Inferior parietal cortex (tissue), 1 donor: ENCODE data around the gene KIRREL3.

Experiments
- DNase-seq: peaks from one replicate; pipeline ENCODE4 v3.0.0-alpha.2; 2016; ENCODE audit errors: extremely low spot score

KIRREL3 gene

DNA sequence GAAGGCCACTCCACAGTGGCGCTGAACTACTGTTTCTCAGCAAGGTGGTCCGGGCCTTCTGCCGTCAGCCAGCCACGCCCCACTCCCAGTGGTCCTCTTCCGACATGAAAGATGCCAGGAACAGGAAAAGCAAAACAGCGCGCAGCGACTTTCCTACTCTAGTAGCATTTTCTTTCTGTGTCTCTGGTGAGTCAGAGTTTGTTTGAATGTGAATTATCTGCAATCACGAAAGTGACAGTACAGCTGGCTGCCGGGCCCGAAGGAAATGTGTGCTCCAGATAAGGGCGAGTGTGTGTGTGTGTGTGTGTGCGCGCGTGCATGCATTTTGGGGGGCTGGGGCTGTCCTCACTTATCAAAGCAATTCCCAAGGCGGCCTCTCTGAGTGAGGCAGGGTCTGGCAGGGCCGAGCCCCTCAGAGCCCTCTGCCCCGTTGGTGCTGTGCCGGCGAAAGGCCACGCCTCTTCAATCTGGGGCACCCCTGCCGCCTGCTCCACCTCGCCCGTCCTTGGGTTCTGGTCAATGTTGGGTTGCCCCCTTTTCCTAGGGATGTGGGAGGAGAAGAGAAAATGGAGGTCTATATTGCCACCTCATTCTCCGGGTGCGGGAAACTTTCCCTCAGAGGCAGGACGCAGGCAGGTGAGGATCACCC, 288.5 kb downstream of the KIRREL3 start:
- DNase-seq, result no peak

DNA sequence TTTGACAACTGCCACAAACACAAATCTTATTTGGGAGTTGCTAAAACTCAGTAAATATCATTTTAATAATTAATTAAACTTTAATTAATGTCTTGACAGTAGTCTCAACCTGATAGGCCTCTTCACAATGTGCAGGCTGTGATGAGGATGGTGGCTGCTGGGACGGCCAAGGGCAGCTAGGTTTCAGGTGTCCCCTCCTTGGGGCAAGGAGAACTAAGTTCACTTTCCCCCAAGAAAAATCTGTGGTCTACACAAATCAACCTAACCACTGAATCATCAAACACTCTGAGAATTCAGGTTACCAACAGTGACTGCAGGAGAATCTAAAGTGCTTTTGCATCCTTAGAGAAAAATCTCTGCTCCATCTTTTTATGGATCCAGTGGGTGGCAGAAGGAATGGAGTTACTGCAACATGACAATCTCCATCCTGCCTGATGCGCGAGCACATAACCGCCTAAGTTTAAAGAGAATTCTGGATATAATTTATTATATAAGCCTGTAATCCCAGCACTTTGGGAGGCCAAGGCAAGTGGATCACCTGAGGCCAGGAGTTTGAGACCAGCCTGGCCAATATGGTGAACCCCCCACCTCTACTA, 289.7 kb downstream of the KIRREL3 start:
- DNase-seq, result no peak

DNA sequence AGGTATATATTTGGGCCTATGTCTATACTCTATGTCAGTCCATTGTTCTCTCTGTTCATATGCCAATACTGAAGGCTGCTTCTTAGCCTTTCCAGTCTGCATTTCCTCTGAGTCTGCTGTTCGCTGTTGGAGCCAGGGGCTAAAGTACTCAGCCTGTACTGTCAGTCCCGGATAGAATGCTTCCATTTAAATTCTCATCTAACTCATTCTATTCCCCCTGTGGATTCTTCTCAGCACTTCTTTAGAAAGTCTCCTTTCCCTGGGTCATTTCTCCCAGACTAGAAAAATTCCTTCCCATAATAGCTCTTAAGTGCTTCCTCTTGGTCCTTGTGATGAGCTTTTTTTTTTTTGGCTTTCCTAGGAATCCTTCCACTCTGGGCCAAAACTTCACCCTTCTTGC, 293.1 kb downstream of the KIRREL3 start:
- DNase-seq, result no peak

DNA sequence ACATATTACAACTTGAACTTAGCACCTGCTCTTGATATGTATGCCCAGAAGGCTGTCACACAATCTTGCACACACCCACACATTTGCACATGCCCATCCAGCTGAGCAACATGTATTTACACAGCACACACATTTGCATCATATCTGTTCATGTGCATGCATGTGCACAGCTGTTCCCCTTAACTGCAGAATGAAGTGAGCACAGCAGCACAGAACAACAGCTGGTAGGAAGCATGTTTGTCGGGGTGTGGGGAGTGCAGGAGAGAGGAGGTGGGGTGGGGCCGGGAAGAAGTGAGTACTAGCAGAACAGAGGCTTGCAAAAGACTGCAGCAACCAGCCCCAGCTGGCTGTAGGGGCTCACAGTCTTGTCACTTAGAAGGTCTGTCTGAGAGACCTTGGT, 296.5 kb downstream of the KIRREL3 start:
- DNase-seq, result no peak

DNA sequence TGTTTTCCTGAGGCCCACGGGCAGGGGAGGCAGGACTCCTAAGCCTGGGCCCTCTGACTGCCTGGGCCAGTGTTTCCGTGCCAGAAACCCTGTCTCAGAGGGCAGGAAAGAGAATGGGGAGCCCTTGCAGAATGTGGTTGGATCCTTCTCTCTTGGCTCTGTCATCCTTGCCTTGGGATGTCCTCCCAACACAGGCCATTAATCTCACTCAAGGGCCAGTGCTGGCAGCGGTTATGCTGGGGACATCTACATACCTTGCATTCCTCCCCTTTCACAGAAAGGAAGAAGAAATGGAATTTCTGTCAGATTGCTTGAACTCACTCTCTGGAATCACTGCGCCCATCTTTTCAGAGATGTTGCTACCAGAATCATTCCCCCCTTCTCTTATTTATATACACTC, 296.9 kb downstream of the KIRREL3 start:
- no peak for DNase-seq

DNA sequence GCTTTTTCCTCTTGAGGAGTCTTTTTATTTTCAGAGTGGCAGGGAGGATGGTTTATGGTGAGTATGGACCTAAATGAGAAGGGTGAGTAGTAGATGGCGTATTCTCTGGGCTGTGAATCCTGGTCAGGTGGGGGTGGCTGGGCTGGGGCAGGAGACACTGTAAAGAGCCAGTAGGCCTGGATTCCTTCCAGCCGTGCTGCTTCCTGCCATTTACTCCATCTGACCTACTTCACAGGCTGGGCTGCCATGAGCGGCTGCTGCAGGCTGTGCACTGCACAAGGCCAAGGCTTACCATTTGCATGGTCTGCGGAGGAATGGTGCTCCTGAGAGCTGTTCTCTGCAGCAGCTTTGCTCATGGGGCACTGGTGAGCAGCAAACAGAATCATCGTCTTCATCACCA, 297.6 kb downstream of the KIRREL3 start:
- no peak for DNase-seq

DNA sequence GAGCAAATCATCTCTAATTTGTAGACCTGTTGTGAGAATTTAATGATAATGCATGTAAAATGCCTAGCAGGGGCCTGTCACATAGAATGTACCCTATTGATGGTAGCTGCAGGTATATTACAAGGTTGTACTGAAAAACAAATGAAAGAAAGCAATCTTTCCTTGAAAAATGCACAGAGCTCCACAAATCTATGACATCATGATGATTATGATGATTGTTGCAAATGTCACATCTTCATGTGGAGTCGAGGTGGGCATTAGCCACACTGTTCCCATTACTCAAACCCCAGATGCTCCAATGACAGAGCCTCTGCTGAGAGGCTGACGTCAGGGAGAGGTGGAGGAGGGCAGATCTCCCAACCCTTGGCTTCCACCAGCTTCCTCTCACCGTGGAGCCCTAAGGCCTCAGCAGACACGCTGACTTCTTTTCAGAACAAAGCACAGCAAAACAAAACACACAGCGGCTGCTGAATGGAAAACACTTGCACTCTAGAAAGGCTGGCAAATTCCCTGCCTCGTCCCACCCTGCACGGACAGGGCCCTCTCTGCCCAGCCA, 298.3 kb downstream of the KIRREL3 start:
- DNase-seq, result no peak

DNA sequence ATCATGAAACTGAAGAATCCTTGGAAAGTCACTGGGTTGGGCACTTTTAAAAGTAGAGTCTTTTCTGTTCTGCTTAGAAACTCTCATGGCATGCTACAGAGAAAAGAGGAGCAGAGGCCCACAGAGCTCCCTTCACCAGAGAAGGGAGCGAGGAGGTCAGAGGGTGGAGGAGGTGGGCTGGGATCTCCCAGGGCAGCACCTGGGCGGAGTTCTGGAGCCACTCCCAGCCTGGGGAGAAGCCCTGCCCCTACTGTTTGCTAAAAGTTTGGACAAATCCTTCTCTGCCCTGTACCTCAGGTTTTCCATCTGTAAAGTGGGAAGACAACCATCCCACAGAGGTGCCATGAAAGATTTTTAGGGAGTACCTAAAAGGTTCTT, 299.1 kb downstream of the KIRREL3 start:
- no peak for DNase-seq

DNA sequence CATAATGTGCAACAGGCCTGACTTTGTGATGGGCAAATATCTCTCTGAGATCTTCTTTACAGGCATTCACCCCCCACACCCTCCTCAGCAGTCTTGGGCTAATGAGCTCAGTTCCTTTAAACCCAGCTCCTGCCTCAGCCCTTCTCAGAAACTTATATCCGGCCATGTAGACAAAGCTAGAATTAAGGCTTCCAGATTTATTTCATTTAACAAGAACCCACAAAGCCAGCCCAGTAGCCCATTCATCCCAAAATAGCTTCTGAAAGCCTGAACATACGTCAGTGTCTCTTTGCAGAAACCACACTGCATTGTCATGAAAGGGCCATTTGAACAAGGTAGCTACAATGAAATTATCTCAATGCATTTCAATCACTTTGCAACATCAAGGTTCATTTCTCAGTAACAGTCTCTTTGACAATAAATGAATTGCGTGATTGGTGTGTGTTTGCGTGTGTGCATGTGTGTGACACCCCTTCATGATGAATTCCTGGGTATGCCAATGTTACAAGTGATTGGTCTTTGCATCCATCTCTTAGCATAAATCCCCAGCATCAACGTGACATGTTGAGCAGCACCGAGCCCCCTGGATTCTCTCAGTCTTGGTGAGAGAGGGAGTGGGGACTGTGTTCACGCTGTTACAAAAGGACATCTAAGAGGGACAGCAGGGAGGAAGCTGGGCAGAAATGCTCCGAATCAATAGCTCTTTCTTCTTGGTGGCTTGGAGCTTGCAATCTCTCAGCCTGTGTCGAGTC, 299.6 kb downstream of the KIRREL3 start:
- no peak for DNase-seq

DNA sequence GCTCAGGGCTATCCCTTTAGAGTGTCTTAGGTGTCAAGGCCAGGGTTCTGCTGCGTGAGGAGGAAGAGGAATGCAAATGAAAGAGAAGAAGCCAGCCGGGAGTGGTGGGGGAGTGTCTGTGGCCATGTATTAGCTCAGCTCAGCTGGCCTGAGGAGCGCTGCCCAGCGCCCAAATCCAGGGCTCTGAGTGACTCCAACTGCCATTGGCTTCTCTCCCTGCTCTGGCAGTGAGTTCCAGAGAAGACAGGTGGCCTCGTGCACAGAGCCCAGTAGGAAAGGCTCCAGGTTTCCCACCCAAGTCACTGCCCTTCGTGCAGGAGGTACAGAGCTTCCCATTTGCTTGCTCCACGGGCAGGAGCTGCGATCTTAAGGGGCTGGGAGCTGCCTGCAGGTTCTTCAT, 302.0 kb downstream of the KIRREL3 start:
- DNase-seq, result no peak

DNA sequence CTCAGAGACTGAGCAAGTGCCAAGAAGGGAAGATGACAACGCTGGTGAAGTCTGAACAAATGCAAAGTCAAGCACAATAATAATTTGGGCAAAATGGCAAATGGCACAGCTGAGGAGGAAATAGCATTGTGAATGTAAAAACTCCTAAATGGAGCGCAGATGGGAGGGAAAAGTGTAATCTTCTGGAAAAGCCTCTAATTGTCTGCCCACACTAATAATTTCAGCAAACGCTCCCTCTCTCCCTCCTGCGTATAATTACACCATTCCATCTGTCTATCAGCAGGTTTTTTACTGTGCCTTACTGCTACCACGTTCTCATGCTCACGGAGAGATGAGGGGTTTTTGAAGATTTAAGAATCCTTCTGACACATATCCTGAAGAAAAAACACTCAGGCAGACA, 302.6 kb downstream of the KIRREL3 start:
- no peak for DNase-seq

DNA sequence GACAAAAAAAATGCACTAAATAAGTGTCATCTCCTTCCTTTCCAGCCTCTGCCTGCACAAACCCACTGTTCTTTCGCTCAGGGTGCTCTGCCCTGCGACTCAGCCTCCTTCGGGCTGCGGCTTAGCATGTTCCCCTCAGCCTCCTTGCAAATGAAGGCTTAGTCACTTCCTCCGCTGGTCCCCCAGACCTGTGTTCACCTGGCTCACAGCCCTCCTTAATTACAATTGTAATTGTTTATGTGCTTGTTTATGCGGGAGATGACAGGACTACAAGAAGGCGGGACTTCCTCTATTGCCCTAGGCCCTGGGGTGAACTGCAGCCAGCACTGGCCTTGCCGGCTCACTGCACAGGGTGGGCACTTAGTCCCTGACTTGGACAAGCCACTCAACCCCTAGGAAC, 303.6 kb downstream of the KIRREL3 start:
- DNase-seq, result no peak

DNA sequence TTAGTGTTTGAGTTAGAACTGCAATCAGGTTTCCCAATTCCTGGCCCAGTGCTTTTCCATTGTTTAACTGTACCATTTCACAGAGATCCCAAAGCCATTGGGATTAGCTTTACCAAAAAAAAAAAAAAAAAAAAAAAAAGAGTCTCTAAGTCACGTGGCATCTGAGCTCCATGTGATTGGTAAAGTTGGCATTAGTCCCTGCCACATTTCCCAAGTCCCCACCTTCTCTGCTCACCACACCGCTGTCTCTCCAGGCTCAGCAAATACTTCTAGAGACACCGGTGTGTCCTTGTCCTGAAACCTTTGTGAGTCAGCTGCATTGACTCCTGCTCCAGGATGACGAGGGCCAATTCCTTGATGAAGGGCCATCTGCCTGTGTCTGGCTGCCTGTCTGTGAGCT, 305.3 kb downstream of the KIRREL3 start:
- no peak for DNase-seq

DNA sequence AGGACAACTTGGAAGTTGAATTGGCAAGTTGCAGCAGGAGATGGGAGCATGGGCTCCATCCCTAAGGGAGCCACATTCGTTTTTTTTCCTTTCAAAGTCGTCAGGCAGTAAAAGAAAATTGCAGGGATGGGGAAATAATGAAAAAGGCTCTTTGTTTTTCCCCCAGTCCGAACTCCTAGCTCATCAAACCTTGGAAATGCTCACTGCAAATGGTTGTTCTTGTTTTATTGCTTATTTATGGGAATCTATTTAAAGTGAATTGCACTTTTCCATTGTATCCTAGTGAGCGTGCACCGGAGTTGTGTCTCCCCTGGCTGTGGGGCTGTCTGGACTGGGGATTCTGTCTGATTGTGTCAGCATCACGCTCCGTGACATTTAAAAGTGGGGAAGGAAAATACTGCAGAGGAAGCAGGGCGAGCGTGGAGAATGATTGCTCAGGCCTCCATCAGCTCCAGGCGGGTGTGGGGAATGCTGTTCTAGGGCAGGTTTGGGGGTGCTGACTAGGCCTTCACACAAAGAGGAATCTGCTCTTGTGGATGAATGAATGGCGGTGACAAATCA, 306.4 kb downstream of the KIRREL3 start:
- DNase-seq, result no peak

DNA sequence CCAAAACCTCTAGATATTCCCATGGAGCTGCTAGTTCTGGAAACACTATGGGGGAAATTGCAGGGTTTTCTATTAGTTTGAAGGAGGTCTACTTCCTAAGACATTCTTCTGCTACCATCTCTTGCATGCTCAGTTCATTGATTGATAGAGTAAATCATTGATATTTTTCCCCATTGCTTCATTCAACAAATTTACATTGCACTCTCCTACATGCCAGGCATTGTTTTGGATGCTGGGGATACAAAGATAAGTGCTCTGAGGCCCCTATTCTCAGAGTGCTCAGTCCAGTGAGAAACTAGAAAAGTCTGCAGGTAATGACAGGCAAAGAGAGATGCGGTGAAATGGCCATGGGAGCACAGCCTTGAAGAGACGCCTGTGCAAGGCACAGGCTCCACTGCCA, 313.1 kb downstream of the KIRREL3 start:
- no peak for DNase-seq

DNA sequence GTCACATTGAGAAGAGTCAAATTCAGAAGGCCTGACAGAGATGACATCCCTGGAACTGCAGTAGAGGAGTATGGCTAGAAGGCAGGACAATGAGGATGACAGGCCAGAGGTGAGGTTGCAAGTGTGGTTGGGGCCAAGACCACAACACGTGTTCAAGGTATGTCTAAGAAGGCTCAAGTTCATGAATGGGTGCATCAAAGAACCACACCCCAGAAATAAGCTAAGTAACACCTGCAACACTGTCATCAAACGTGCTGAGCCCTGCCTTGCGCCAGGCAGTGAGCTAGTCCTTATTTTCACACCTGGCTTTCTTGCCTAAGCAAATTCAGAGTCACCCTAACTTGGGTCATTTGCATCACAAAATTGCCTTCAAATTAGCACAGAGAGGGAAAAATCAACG, 313.6 kb downstream of the KIRREL3 start:
- DNase-seq, result no peak

DNA sequence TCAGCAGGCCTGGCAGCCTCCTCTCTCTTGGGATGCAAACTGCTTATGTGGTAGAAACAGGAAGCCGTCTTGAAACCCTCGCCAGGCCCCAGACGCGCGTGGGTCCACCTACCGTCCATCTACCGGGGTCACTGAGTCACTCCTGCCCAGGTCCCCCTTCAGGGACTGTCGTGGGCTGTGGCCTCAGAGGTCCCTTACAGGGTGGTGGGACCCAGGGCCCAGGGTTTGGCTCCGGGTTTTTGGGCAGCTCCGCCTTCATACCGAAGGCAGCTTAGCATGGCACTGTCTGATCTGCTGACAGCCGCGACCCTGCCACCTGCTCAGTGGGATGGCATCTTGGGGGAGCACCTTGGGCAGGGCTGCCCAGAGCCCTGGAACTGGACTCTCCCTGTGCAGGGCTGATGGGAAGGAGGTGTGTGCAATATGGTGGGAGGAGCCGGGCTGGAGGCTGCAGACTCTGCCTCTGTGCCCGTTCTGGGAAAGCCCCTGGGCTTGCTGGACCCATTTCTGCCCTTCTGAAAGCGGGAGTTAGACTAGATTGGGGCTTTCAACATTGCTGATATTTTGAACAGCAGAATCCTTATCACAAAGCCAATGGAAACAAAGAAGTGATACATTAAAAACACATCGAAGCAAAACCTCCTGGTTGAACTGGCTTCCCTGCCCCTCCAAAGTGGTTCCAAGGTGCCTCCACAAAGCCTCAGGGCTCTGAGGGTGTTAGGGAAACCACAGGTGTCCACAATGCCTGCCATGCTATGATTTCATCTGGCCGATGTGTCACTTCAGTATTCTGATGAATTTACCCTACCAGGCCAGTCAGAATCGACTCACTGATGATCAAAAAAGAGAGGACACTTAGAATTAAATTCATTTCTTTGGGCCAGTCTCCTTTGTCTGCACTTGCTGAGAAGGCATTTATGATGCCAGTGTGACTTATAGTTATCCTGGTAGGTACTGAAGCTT, 316.5 kb downstream of the KIRREL3 start:
- no peak for DNase-seq

DNA sequence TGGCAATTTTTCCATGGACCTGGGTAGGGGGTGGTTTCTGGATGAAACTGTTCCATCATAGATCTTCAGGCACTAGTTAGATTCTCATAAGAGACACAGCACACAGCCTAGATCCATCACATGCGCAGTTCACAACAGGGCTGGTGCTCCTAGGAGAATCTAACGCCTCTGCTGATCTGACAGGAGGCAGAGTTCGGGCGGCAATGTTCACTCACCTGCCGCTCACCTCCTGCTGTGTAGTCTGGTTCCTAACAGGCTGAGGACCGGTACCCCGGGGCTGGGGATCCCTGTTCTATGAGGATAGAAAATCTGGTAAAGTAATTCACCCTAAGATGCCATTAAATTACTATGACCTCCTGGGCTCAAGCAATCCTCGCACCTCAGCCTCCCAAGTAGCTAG, 318.0 kb downstream of the KIRREL3 start:
- no peak for DNase-seq

DNA sequence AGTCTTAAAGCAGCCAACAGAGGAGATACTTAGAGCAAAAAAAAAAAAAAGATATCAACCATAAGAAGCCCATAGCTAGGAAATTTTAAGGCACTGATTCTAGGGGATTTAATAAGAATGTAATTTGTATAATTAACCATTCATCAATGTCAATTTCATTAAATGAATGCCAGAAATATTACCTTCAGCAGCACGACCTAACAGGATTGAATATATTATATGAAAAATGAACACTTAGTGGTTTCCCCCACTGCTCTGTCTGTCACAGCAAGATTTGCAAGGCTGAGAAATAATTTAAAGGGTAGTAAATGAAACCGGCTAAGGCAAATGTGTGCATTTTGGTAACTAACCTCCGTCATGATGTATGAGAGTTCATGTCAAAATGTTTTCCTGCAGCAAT, 319.9 kb downstream of the KIRREL3 start:
- DNase-seq, result no peak

DNA sequence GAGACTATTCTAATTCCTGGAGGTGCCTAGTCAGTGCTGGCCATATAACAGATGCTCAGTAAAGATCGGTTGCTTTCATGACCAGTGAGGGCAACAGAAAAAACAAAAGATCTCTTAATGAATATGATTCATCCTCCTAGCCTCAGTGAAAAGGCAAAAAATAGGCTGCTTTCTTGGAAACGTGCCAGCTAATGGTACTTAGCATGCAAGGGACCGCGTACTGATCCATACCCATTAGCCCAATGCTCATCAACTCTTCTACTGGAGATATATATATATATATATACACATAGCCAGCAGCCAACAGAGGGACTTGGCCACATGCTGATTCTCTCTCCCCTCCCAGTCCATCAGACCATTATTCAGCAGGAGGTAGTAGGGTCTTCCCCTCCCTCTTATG, 320.4 kb downstream of the KIRREL3 start:
- DNase-seq, result no peak

DNA sequence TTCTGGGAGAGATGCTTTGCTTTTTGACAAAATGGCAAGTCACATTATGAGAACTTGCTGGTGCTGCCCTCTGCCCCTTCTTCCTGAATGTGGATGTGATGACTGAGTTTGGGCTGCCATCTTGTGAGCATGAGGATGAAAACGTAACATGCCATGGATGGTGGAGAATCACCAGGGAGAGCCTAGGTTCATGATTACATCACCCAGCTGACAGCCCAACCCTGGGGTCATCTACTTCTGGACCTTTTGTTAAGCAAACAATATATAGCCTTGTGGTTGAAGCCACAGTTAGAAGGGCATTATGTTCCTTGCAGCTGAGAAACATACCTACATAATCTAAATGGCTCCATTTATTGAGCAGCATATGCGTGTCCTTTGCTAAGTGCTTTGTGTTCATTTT, 321.5 kb downstream of the KIRREL3 start:
- DNase-seq, result no peak

DNA sequence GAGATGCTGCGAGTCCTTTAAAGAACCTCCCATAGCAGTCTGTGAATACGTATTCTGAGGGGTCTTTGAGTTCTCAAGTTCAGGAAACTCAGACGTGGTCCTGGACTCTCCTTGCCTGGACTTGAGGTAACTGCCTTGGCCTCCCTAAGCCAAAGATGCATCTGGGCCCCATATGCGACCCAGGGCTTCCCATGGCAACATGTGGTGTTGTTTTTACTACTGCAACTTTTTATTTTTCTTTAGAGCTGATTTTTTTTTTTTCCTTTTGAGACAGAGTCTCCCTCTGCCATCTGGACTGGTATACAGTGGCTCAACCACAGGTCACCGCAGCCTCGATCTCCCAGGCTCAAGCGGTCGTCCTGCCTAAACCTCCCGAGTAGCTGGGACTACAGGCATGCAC, 324.0 kb downstream of the KIRREL3 start:
- DNase-seq, result no peak
